HEK293T (cell line): ENCODE results near the gene IGF1.

Experiments used
- BHLHE40 ChIP-seq: fragments of 450-650 bp; IDR thresholded peaks from 2 replicates; pipeline ENCODE4 v1.6.1; 2016; ENCODE audit warnings: mild to moderate bottlenecking, moderate library complexity, borderline replicate concordance
- CTBP1 ChIP-seq: fragments of 450-650 bp; IDR thresholded peaks from 2 replicates; pipeline ENCODE4 v1.6.1; 2016; ENCODE audit warnings: borderline replicate concordance
- FOXK2 ChIP-seq: fragments of 450-650 bp; IDR thresholded peaks from 2 replicates; pipeline ENCODE4 v1.6.1; 2016; ENCODE audit warnings: mild to moderate bottlenecking
- FOXM1 ChIP-seq: fragments of 450-650 bp; IDR thresholded peaks from 2 replicates; pipeline ENCODE4 v1.6.1; 2017; ENCODE audit warnings: mild to moderate bottlenecking, borderline replicate concordance
- HDGF ChIP-seq: fragments of 450-650 bp; IDR thresholded peaks from 2 replicates; pipeline ENCODE4 v1.6.1; 2017; ENCODE audit warnings: antibody characterized with exemption, borderline replicate concordance
- NFRKB ChIP-seq: fragments of 450-650 bp; IDR thresholded peaks from 2 replicates; pipeline ENCODE4 v1.6.1; 2016; ENCODE audit warnings: mild to moderate bottlenecking, moderate library complexity
- SP1 ChIP-seq: fragments of 450-650 bp; IDR thresholded peaks from 2 replicates; pipeline ENCODE4 v1.6.1; 2017
- SUZ12 ChIP-seq: fragments of 450-650 bp; IDR thresholded peaks from 2 replicates; pipeline ENCODE4 v1.6.1; 2016; ENCODE audit warnings: mild to moderate bottlenecking

- TF ChIP-seq CTBP1 (no peak), FOXM1 (no peak), SP1 (no peak), BHLHE40 (no peak), NFRKB (no peak), HDGF (no peak), FOXK2 (no peak), SUZ12 (no peak)
Observed at GRCh38 chr12:102427543-102427941, 52.8 kb downstream of the IGF1 start.
